ENCODE results near the gene SSBP1. TPM values are rescaled to one million over a fixed set of nuclear protein-coding genes. Genes with fewer than 3 reads are reported as not detected.

The SSBP1 gene
- total RNA-seq, 1 experiment from 2014 or later = 174 TPM

DNA sequence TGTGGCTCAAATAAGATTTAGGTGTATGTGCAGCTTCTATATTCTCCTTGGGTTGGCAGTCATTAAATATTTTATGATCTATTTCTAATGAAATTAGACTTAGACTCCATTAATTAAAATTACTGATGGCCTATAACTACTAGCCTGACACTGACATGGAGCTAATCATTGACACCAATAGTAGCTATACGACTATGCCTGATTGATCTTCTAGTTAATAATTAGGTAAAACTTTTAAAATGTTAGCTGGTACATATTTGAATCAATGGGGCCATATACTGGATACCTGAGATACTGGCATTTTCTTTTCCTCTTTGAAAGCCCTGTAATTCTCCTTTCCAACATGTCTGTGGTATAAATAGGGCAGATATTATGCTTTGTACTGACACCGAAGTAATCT lies 15.6 kb upstream of the SSBP1 start:
- H3K36me3 ChIP-seq (ENCODE audit: control insufficient read depth, insufficient read depth, low read length) = no peaks in the 10 kb centered on the region
- peaks cover 13% of the 10 kb centered on the region; the same call in 1 of the 2 replicates for H3K27me3 ChIP-seq (ENCODE audit: control insufficient read depth, insufficient read depth, low read length)
- H3K9me3 ChIP-seq (ENCODE audit: control insufficient read depth, insufficient read depth, low read depth, low read length) = no peaks in the 10 kb centered on the region
- in situ Hi-C loops (cut with HindIII; ENCODE audit: low pct_unique_long_range_greater_than_20kb, low sequenced_read_pairs) (no loop called here), intact Hi-C loops (cut with micrococcal nuclease; ENCODE audit: unreplicated experiment) (no loop called here)
- DNase-seq (ENCODE audit: low read depth, low spot score) = no peak
- ATAC-seq = no peak
- no peaks in the 10 kb centered on the region for H3K4me1 ChIP-seq (ENCODE audit: control insufficient read depth, insufficient read depth, low read length)
- CTCF ChIA-PET = no interaction called here
- H3K27ac ChIP-seq (ENCODE audit: low read length) = no peak overlapping the region
- no peak overlapping the region for H3K4me3 ChIP-seq (ENCODE audit: low read depth in 2 of 2, low read length in 2 of 2)
- TF ChIP-seq POLR2AphosphoS5 (IDR thresholded peaks at IDR 0.05; ENCODE audit: low read depth, low read length) (no peak), TCF7L2 (IDR thresholded peaks at IDR 0.05; ENCODE audit: low read depth, low read length) (no peak), SIN3A (IDR thresholded peaks at IDR 0.05; ENCODE audit: borderline replicate concordance, insufficient read depth, low read depth, low read length) (no peak), REST (IDR thresholded peaks at IDR 0.05; ENCODE audit: insufficient read depth in 1 of 2, low read depth in 2 of 2, low read length in 1 of 2) (no peak)
- TF ChIP-seq, protein P1, sequence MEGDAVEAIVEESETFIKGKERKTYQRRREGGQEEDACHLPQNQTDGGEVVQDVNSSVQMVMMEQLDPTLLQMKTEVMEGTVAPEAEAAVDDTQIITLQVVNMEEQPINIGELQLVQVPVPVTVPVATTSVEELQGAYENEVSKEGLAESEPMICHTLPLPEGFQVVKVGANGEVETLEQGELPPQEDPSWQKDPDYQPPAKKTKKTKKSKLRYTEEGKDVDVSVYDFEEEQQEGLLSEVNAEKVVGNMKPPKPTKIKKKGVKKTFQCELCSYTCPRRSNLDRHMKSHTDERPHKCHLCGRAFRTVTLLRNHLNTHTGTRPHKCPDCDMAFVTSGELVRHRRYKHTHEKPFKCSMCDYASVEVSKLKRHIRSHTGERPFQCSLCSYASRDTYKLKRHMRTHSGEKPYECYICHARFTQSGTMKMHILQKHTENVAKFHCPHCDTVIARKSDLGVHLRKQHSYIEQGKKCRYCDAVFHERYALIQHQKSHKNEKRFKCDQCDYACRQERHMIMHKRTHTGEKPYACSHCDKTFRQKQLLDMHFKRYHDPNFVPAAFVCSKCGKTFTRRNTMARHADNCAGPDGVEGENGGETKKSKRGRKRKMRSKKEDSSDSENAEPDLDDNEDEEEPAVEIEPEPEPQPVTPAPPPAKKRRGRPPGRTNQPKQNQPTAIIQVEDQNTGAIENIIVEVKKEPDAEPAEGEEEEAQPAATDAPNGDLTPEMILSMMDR (IDR thresholded peaks at IDR 0.05) = no peak
- POLR2A ChIA-PET = no interaction called here
- BruUV-seq (replicated peaks) = no TSS peak

GRCh38 chr7:141729020-141729419 lies 9.1 kb upstream of the SSBP1 start:
- Histone ChIP-seq H3K27me3 (ENCODE audit: control insufficient read depth, insufficient read depth, low read length) (peaks cover 5% of the 10 kb centered on the region; the same call in 1 of the 2 replicates), H3K27ac (ENCODE audit: low read length) (no peak overlapping the region), H3K36me3 (ENCODE audit: control insufficient read depth, insufficient read depth, low read length) (no peaks in the 10 kb centered on the region), H3K4me1 (ENCODE audit: control insufficient read depth, insufficient read depth, low read length) (no peaks in the 10 kb centered on the region), H3K4me3 (ENCODE audit: low read depth in 2 of 2, low read length in 2 of 2) (no peak overlapping the region), H3K9me3 (ENCODE audit: control insufficient read depth, insufficient read depth, low read depth, low read length) (no peaks in the 10 kb centered on the region)
- BruUV-seq (replicated peaks) = no TSS peak
- no peak for ATAC-seq
- ChIA-PET POLR2A (no interaction called here), CTCF (no interaction called here)
- intact Hi-C loops (cut with micrococcal nuclease; ENCODE audit: unreplicated experiment) (no loop called here), in situ Hi-C loops (cut with HindIII; ENCODE audit: low pct_unique_long_range_greater_than_20kb, low sequenced_read_pairs) (no loop called here)
- DNase-seq (ENCODE audit: low read depth, low spot score) = no peak
- TF ChIP-seq TCF7L2 (IDR thresholded peaks at IDR 0.05; ENCODE audit: low read depth, low read length) (no peak), POLR2AphosphoS5 (IDR thresholded peaks at IDR 0.05; ENCODE audit: low read depth, low read length) (no peak), SIN3A (IDR thresholded peaks at IDR 0.05; ENCODE audit: borderline replicate concordance, insufficient read depth, low read depth, low read length) (no peak), REST (IDR thresholded peaks at IDR 0.05; ENCODE audit: insufficient read depth in 1 of 2, low read depth in 2 of 2, low read length in 1 of 2) (no peak)
- TF ChIP-seq, protein P1 (IDR thresholded peaks at IDR 0.05) = no peak

Measured in Panc1 (cell line).